Measurements from ENCODE around the gene ATP6V0A1. TPM values are rescaled to one million over a fixed set of nuclear protein-coding genes. Genes with fewer than 3 reads are reported as not detected.
"Not testable (repeated sequence)": the region's sequence is repeated elsewhere in the genome, so short reads cannot be mapped to it uniquely, and the experiment has no call there.

The ATP6V0A1 gene
- total and polyA plus RNA-seq, 2 experiments from 2014 or later, result 23.9 to 42.3 TPM

DNA sequence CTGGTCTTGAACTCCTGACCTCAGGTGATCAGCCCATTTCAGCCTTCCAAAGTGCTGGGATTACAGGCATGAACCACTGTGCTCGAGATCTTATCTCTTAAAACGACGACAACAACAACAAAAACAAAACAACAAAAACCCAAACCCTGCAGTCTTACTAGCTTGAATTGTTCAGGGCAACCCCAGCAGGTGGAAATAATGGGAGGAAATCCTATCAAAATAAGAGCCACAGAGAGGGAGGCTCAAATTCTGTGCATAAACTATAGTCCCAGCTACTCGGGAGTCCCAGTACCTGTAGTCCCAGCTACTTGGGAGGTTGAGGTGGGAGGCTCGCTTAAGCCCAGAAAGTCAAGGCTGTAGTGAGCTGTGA lies 16.5 kb upstream of the ATP6V0A1 start (continued):
- TF ChIP-seq, protein P1, sequence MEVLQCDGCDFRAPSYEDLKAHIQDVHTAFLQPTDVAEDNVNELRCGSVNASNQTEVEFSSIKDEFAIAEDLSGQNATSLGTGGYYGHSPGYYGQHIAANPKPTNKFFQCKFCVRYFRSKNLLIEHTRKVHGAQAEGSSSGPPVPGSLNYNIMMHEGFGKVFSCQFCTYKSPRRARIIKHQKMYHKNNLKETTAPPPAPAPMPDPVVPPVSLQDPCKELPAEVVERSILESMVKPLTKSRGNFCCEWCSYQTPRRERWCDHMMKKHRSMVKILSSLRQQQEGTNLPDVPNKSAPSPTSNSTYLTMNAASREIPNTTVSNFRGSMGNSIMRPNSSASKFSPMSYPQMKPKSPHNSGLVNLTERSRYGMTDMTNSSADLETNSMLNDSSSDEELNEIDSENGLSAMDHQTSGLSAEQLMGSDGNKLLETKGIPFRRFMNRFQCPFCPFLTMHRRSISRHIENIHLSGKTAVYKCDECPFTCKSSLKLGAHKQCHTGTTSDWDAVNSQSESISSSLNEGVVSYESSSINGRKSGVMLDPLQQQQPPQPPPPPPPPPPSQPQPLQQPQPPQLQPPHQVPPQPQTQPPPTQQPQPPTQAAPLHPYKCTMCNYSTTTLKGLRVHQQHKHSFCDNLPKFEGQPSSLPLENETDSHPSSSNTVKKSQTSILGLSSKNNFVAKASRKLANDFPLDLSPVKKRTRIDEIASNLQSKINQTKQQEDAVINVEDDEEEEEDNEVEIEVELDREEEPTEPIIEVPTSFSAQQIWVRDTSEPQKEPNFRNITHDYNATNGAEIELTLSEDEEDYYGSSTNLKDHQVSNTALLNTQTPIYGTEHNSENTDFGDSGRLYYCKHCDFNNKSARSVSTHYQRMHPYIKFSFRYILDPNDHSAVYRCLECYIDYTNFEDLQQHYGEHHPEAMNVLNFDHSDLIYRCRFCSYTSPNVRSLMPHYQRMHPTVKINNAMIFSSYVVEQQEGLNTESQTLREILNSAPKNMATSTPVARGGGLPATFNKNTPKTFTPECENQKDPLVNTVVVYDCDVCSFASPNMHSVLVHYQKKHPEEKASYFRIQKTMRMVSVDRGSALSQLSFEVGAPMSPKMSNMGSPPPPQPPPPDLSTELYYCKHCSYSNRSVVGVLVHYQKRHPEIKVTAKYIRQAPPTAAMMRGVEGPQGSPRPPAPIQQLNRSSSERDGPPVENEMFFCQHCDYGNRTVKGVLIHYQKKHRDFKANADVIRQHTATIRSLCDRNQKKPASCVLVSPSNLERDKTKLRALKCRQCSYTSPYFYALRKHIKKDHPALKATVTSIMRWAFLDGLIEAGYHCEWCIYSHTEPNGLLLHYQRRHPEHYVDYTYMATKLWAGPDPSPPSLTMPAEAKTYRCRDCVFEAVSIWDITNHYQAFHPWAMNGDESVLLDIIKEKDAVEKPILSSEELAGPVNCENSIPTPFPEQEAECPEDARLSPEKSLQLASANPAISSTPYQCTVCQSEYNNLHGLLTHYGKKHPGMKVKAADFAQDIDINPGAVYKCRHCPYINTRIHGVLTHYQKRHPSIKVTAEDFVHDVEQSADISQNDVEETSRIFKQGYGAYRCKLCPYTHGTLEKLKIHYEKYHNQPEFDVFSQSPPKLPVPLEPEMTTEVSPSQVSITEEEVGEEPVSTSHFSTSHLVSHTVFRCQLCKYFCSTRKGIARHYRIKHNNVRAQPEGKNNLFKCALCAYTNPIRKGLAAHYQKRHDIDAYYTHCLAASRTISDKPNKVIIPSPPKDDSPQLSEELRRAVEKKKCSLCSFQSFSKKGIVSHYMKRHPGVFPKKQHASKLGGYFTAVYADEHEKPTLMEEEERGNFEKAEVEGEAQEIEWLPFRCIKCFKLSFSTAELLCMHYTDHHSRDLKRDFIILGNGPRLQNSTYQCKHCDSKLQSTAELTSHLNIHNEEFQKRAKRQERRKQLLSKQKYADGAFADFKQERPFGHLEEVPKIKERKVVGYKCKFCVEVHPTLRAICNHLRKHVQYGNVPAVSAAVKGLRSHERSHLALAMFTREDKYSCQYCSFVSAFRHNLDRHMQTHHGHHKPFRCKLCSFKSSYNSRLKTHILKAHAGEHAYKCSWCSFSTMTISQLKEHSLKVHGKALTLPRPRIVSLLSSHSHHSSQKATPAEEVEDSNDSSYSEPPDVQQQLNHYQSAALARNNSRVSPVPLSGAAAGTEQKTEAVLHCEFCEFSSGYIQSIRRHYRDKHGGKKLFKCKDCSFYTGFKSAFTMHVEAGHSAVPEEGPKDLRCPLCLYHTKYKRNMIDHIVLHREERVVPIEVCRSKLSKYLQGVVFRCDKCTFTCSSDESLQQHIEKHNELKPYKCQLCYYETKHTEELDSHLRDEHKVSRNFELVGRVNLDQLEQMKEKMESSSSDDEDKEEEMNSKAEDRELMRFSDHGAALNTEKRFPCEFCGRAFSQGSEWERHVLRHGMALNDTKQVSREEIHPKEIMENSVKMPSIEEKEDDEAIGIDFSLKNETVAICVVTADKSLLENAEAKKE (CRISPR knock-in tag; IDR thresholded peaks at IDR 0.05), result no peak
- TF ChIP-seq POLR2AphosphoS5 (IDR thresholded peaks at IDR 0.05; ENCODE audit: low read depth) (no peak), STAT1 (IDR thresholded peaks at IDR 0.05; ENCODE audit: unreplicated experiment) (no peak)

DNA sequence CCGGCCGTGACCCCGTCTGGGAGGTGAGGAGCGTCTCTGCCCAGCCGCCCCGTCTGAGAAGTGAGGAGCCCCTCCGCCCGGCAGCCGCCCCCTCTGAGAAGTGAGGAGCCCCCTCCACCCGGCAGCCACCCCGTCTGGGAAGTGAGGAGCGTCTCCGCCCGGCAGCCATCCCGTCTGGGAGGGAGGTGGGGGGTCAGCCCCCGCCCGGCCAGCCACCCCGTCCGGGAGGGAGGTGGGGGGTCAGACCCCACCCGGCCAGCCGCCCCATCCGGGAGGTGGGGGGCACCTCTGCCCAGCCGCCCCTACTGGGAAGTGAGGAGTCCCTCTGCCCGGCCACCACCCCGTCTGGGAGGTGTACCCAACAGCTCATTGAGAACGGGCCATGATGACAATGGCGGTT lies 9.5 kb upstream of the ATP6V0A1 start:
- not testable (repeated sequence) for ATAC-seq; H3K4me3 Mint-ChIP-seq; H3K9me2 ChIP-seq (ENCODE audit: insufficient read depth); H3K79me2 ChIP-seq (replicated peaks; ENCODE audit: insufficient read depth); DNase-seq (ENCODE audit: low spot score); H3K4me3 ChIP-seq; H3K4me1 ChIP-seq (ENCODE audit: insufficient read depth); H3K27ac Mint-ChIP-seq; H3F3A ChIP-seq (replicated peaks; ENCODE audit: low read depth); H3K4me2 ChIP-seq; H3K27ac ChIP-seq (ENCODE audit: low read depth); H3K36me3 Mint-ChIP-seq (ENCODE audit: low read depth); H3K27me3 ChIP-seq (ENCODE audit: insufficient read depth); H3K4me1 Mint-ChIP-seq; H3K36me3 ChIP-seq (ENCODE audit: insufficient read depth); H2AFZ ChIP-seq; H4K20me1 ChIP-seq (replicated peaks; ENCODE audit: insufficient read depth); H3K27me3 Mint-ChIP-seq (ENCODE audit: insufficient read depth, low read depth, poor library complexity)
- H3K9me3 Mint-ChIP-seq, result peaks cover 26% of the 10 kb centered on the region

DNA sequence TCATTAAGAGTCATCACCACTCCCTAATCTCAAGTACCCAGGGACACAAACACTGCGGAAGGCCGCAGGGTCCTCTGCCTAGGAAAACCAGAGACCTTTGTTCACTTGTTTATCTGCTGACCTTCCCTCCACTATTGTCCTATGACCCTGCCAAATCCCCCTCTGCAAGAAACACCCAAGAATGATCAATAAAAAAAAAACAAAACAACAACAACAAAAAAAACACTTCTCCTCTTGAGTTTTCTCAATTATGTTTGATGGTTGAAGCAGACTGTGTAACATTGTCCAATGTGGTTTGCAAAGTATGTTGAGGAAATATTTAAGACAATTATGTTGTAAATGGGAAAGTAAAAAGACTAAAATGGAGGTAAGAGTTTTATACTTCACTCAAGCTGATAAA lies 8.8 kb upstream of the ATP6V0A1 start:
- not testable (repeated sequence) for H3K36me3 ChIP-seq (ENCODE audit: insufficient read depth); H3K4me3 Mint-ChIP-seq; H3K36me3 Mint-ChIP-seq (ENCODE audit: low read depth); H3K27me3 ChIP-seq (ENCODE audit: insufficient read depth); H3K4me1 ChIP-seq (ENCODE audit: insufficient read depth); H3K27ac ChIP-seq (ENCODE audit: low read depth); H3K27me3 Mint-ChIP-seq (ENCODE audit: insufficient read depth, low read depth, poor library complexity); H2AFZ ChIP-seq; H3K4me3 ChIP-seq; H3K9me2 ChIP-seq (ENCODE audit: insufficient read depth); H3F3A ChIP-seq (replicated peaks; ENCODE audit: low read depth); DNase-seq (ENCODE audit: low spot score); H3K79me2 ChIP-seq (replicated peaks; ENCODE audit: insufficient read depth); H3K27ac Mint-ChIP-seq; H4K20me1 ChIP-seq (replicated peaks; ENCODE audit: insufficient read depth); H3K4me1 Mint-ChIP-seq; ATAC-seq; H3K4me2 ChIP-seq
- peaks cover 26% of the 10 kb centered on the region for H3K9me3 Mint-ChIP-seq

DNA sequence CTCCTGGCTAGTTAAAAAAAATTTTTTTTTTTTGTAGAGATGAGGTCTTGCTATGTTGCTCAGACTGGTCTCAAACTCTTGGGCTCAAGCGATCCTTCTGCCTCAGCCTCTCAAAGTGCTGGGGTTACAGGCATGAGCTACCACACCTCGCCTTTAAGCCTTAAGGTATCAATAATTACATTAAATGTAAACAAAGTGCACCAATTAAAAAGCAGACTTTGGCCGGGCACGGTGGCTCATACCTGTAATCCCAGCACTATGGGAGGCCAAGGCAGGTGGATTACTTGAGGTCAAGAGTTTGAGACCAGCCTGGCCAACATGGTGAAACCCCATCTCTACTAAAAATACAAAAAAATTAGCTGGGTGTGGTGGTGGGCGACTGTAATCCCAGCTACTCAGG lies 7.4 kb upstream of the ATP6V0A1 start:
- not testable (repeated sequence) for H3K79me2 ChIP-seq (replicated peaks; ENCODE audit: insufficient read depth); H2AFZ ChIP-seq; H3K27ac Mint-ChIP-seq; H3K4me3 ChIP-seq; H3K27ac ChIP-seq (ENCODE audit: low read depth); H3K4me1 Mint-ChIP-seq; H3K27me3 Mint-ChIP-seq (ENCODE audit: insufficient read depth, low read depth, poor library complexity); ATAC-seq; H3K27me3 ChIP-seq (ENCODE audit: insufficient read depth); H3K4me1 ChIP-seq (ENCODE audit: insufficient read depth); H3K36me3 Mint-ChIP-seq (ENCODE audit: low read depth); H3F3A ChIP-seq (replicated peaks; ENCODE audit: low read depth); H4K20me1 ChIP-seq (replicated peaks; ENCODE audit: insufficient read depth); DNase-seq (ENCODE audit: low spot score); H3K36me3 ChIP-seq (ENCODE audit: insufficient read depth); H3K9me2 ChIP-seq (ENCODE audit: insufficient read depth); H3K4me2 ChIP-seq; H3K4me3 Mint-ChIP-seq
- peaks cover 24% of the 10 kb centered on the region for H3K9me3 Mint-ChIP-seq

Data from GM23338 (cell line).